HepG2 (cell line): ENCODE results near the gene BCKDHB. TPM values are rescaled to one million over a fixed set of nuclear protein-coding genes. Genes with fewer than 3 reads are reported as not detected.

Source experiments
- ATAC-seq: fragments of 200-7000 bp; cut with Tn5 transposase; 3 replicates; pipeline ENCODE4 v1.9.1; 2020; ENCODE audit warnings: mild to moderate bottlenecking, moderate library complexity
- BruUV-seq: library from RNA; stranded (reverse); fragments of 400-500 nt; replicated peaks from 2 replicates; lab custom pipeline; 2021; lab: Mats Ljungman, UMichigan
- CTCF ChIA-PET: fragments of 300-600 bp; formaldehyde crosslinking; extraction: SDS; loops from one replicate; lab custom pipeline; 2021; ENCODE audit warnings: low total read pairs, inconsistent platforms, low intra/inter-chr PET ratio; lab: Yijun Ruan, JAX
- POLR2A ChIA-PET: fragments of 350-600 bp; sonication (Branson Sonifier 250); formaldehyde crosslinking; loops from one replicate; lab custom pipeline; 2020; ENCODE audit warnings: antibody characterized with exemption, inconsistent platforms; lab: Yijun Ruan, JAX
- DNase-seq: peaks from one replicate; pipeline ENCODE4 v3.0.0-alpha.2; 2015; ENCODE audit warnings: low spot score
- FAIRE-seq: peaks from 3 replicates; lab custom pipeline; 2011; peaks lifted over from hg19 to GRCh38; lab: Jason Lieb, UNC
- H2AFZ ChIP-seq: one replicate; pipeline ENCODE4 v1.6.1; 2011; ENCODE audit warnings: low read length, inconsistent platforms
- H3K27ac ChIP-seq: fragments of 300-600 bp; 3 replicates; pipeline ENCODE4 v1.8.0; 2011; ENCODE audit warnings: mixed run types, mild to moderate bottlenecking, mixed read lengths, low read length, inconsistent platforms; ENCODE audit not compliant: insufficient read depth; ENCODE audit errors: extremely low read length
- H3K27me3 ChIP-seq, 2 experiments: fragments of 200-600 bp in 1 of 2; 2 replicates in 1 of 2; 3 replicates in 1 of 2; pipeline versions ENCODE4 v1.6.0 to v1.8.0; 2011; ENCODE audit warnings: low read length in 2 of 2, mild to moderate bottlenecking in 2 of 2, moderate library complexity in 2 of 2, inconsistent platforms in 1 of 2; ENCODE audit not compliant: insufficient read depth in 2 of 2, control insufficient read depth in 1 of 2
- H3K36me3 ChIP-seq, 2 experiments: fragments of 200-600 bp in 1 of 2; replicated peaks in 1 of 2; 2 replicates in 1 of 2; 3 replicates in 1 of 2; pipeline versions ENCODE4 v1.5.1 to v1.8.0; 2011; ENCODE audit warnings: low read length in 2 of 2, inconsistent platforms in 1 of 2; ENCODE audit not compliant: insufficient read depth in 2 of 2, control insufficient read depth in 1 of 2
- H3K4me1 ChIP-seq: 2 replicates; pipeline ENCODE4 v1.5.1; 2012; ENCODE audit warnings: low read length, inconsistent platforms; ENCODE audit not compliant: insufficient read depth
- H3K4me2 ChIP-seq: 2 replicates; pipeline ENCODE4 v1.6.0; 2011; ENCODE audit warnings: low read depth, low read length, inconsistent platforms
- H3K4me3 ChIP-seq, 3 experiments: fragments of 200-600 bp in 1 of 3; sonication (generic), shearing (Covaris generic) in 1 of 3; replicated peaks in 1 of 3; 2 replicates each; pipeline ENCODE4 v1.5.1; 2011 to 2016; ENCODE audit warnings: low read length in 3 of 3, inconsistent platforms in 2 of 3, low read depth in 2 of 3, mild to moderate bottlenecking in 2 of 3, control low read depth in 1 of 3, mixed read lengths in 1 of 3; ENCODE audit not compliant: insufficient read depth in 1 of 3
- H3K79me2 ChIP-seq: one replicate; pipeline ENCODE4 v1.6.1; 2011; ENCODE audit warnings: low read length, inconsistent platforms; ENCODE audit not compliant: insufficient read depth
- H3K9ac ChIP-seq: 2 replicates; pipeline ENCODE4 v1.6.0; 2011; ENCODE audit warnings: mild to moderate bottlenecking, low read depth, low read length, inconsistent platforms; ENCODE audit not compliant: insufficient read depth
- H3K9me3 ChIP-seq: 2 replicates; pipeline ENCODE4 v1.5.1; 2012; ENCODE audit warnings: mild to moderate bottlenecking, low read length
- H4K20me1 ChIP-seq: 2 replicates; pipeline ENCODE4 v1.6.0; 2011; ENCODE audit warnings: inconsistent platforms, mild to moderate bottlenecking, low read length, moderate library complexity; ENCODE audit not compliant: insufficient read depth
- EP300 ChIP-seq, 3 experiments: sonication (generic) in 1 of 3; formaldehyde crosslinking in 1 of 3; IDR thresholded peaks; 2 replicates each; pipeline versions ENCODE4 v1.5.1 to v1.6.1; 2011 to 2020; ENCODE audit warnings: low read depth in 2 of 3, low read length in 2 of 3, borderline replicate concordance in 1 of 3, improper control_type of control experiment in 1 of 3, mild to moderate bottlenecking in 1 of 3, missing genetic modification reagents in 1 of 3, moderate library complexity in 1 of 3
- FOSL1 ChIP-seq: sonication (generic); formaldehyde crosslinking; IDR thresholded peaks from 2 replicates; pipeline ENCODE4 v1.9.0; 2021; ENCODE audit warnings: missing genetic modification reagents, borderline replicate concordance
- HMG20B ChIP-seq: conservative IDR thresholded peaks from 2 replicates; pipeline ENCODE4 v1.6.1; 2016; ENCODE audit warnings: missing genetic modification reagents, missing compliant biosample characterization
- IKZF1 ChIP-seq: fragments of 450-650 bp; IDR thresholded peaks from 2 replicates; pipeline ENCODE4 v1.7.1; 2016
- KDM1A ChIP-seq: IDR thresholded peaks from 2 replicates; pipeline ENCODE4 v1.6.1; 2016; ENCODE audit warnings: missing compliant biosample characterization
- KLF11 ChIP-seq: IDR thresholded peaks from 2 replicates; pipeline ENCODE4 v1.6.1; 2016; ENCODE audit warnings: missing compliant biosample characterization
- MAFK ChIP-seq, 2 experiments: IDR thresholded peaks in 1 of 2; conservative IDR thresholded peaks in 1 of 2; 2 replicates each; pipeline ENCODE4 v1.6.1; 2011; ENCODE audit warnings: improper control_type of control experiment in 2 of 2, low read length in 2 of 2
- MTF1 ChIP-seq: sonication (generic); formaldehyde crosslinking; IDR thresholded peaks from 2 replicates; pipeline ENCODE4 v1.5.0; 2020; ENCODE audit warnings: missing genetic modification reagents
- SMYD3 ChIP-seq: sonication (generic); formaldehyde crosslinking; IDR thresholded peaks from 2 replicates; pipeline ENCODE4 v1.8.1; 2023; ENCODE audit warnings: mild to moderate bottlenecking, missing genetic modification reagents
- SYNCRIP ChIP-seq: fragments of 200-400 bp; formaldehyde crosslinking; IDR thresholded peaks from 2 replicates; pipeline ENCODE4 v1.6.1; 2018; ENCODE audit warnings: mild to moderate bottlenecking, low read depth, low read length; ENCODE audit not compliant: insufficient read depth
- ZBTB1 ChIP-seq: sonication (generic); formaldehyde crosslinking; IDR thresholded peaks from 2 replicates; pipeline ENCODE4 v1.4.0; 2020; ENCODE audit warnings: missing genetic modification reagents, borderline replicate concordance
- ZFY ChIP-seq: sonication (generic); formaldehyde crosslinking; IDR thresholded peaks from 2 replicates; pipeline ENCODE4 v1.4.0; 2020; ENCODE audit warnings: missing genetic modification reagents
- ZNF143 ChIP-seq: sonication (generic); formaldehyde crosslinking; IDR thresholded peaks from 2 replicates; pipeline ENCODE4 v1.4.0; 2020; ENCODE audit warnings: missing genetic modification reagents
- ZNF232 ChIP-seq: sonication (generic); formaldehyde crosslinking; IDR thresholded peaks from 2 replicates; pipeline ENCODE4 v1.4.0; 2020; ENCODE audit warnings: missing genetic modification reagents, borderline replicate concordance
- ZNF335 ChIP-seq: sonication (generic); formaldehyde crosslinking; IDR thresholded peaks from 2 replicates; pipeline ENCODE4 v1.4.0; 2020; ENCODE audit warnings: missing genetic modification reagents
- WGBS: methylation state at CpG from one replicate; pipeline ENCODE4 v1.1.6; 2017; ENCODE audit warnings: low lambda C conversion rate; 5-methylcytosine and 5-hydroxymethylcytosine counted together
- in situ Hi-C: cut with HindIII; loops from 2 replicates; pipeline ENCODE4 v1.10.0; 2017; ENCODE audit warnings: low pct_unique_long_range_greater_than_20kb; ENCODE audit not compliant: extremely low pct_ligation_motif_present
- intact Hi-C: fragments of 100-400 bp; cut with micrococcal nuclease; formaldehyde crosslinking; loops from one replicate; pipeline ENCODE4 v1.10.0; 2022; ENCODE audit not compliant: unreplicated experiment
- polyA plus RNA-seq, 8 experiments: library from polyadenylated mRNA; depleted of rRNA in 3 of 8; stranded (reverse) in 7 of 8; unstranded in 1 of 8; fragments of >200 nt; fragmentation: Illumina TruSeq in 4 of 8; extraction: Trizol in 4 of 8; gene quantifications; 2 replicates each; pipeline versions ENCODE4 v1.2.1 to v1.2.3, GENCODE V29; 2011 to 2016; ENCODE audit warnings: low read depth in 4 of 8, missing spikeins in 1 of 8, mixed read lengths in 1 of 8; ENCODE audit not compliant: insufficient read depth in 1 of 8
- total RNA-seq, 5 experiments: library from RNA; depleted of rRNA; stranded (reverse); fragments of >200 nt; fragmentation: Illumina TruSeq; extraction: Trizol; gene quantifications; 2 replicates each; pipeline ENCODE4 v1.2.3, GENCODE V29; 2016; ENCODE audit warnings: low read depth in 1 of 5
- TF ChIP-seq, protein P1 (sequence below): sonication (generic); formaldehyde crosslinking; IDR thresholded peaks from 2 replicates; pipeline ENCODE4 v1.5.0; 2020; ENCODE audit warnings: mild to moderate bottlenecking, missing genetic modification reagents, borderline replicate concordance
- TF ChIP-seq, protein P2 (sequence below): IDR thresholded peaks from 2 replicates; pipeline ENCODE4 v1.6.1; 2016; ENCODE audit warnings: low read depth

BCKDHB gene
- total and polyA plus RNA-seq, 2 of the 13 experiments (the other 11 are each of a cell fraction or from before 2014, with no cell fraction given), result 10.8 to 13.6 TPM

DNA sequence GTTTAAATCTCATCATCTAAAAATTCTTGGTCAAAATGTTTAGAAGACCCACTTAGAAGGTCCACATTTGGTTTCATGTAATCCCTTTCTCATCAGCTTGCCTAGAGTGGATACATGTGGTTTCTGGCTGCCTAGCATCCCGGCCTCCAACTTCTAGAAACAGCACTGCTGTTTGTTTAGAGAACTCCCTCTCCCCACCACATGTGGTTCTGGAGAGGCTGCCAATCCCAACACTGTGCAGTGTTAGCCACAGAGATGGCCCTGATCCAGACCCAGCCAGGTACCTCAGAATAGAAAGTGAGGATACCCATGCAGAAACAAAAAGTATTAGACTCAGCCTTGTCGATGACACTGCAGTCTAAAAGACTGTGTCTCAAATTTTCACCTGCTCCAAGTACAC lies 241.8 kb downstream of the BCKDHB start:
- in situ Hi-C loops (no loop called here), intact Hi-C loops (no loop called here)
- DNase-seq (no peak), FAIRE-seq (no peak), ATAC-seq (no peak)
- no peak overlapping the region for H2AFZ ChIP-seq
- no TSS peak for BruUV-seq
- TF ChIP-seq ZNF143 (CRISPR knock-in tag) (no peak), SMYD3 (CRISPR knock-in tag) (no peak), ZNF232 (CRISPR knock-in tag) (no peak), IKZF1 (no peak), EP300 (IDR thresholded peaks at IDR 0.05; ENCODE audit: low read depth in 2 of 2, low read length in 2 of 2) (no peak), EP300 (CRISPR knock-in tag; IDR thresholded peaks at IDR 0.05; ENCODE audit: borderline replicate concordance) (no peak), ZBTB1 (no peak), KDM1A (no peak), FOSL1 (CRISPR knock-in tag) (no peak), MAFK (conservative IDR thresholded peaks at IDR 0.05 in 1 of 2, IDR thresholded peaks at IDR 0.05 in 1 of 2; ENCODE audit: low read length in 2 of 2) (no peak), KLF11 (CRISPR knock-in tag) (no peak), ZNF335 (CRISPR knock-in tag) (no peak), ZFY (CRISPR knock-in tag) (no peak), MTF1 (no peak), HMG20B (no peak), SYNCRIP (no peak)
- TF ChIP-seq, protein P1, sequence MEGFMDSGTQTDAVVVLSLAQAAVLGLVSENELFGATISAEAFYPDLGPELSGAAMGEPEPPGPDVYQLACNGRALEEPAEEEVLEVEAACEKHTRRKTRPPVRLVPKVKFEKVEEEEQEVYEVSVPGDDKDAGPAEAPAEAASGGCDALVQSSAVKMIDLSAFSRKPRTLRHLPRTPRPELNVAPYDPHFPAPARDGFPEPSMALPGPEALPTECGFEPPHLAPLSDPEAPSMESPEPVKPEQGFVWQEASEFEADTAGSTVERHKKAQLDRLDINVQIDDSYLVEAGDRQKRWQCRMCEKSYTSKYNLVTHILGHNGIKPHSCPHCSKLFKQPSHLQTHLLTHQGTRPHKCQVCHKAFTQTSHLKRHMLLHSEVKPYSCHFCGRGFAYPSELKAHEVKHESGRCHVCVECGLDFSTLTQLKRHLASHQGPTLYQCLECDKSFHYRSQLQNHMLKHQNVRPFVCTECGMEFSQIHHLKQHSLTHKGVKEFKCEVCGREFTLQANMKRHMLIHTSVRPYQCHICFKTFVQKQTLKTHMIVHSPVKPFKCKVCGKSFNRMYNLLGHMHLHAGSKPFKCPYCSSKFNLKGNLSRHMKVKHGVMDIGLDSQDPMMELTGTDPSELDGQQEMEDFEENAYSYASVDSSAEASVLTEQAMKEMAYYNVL (CRISPR knock-in tag), result no peak
- TF ChIP-seq, protein P2, sequence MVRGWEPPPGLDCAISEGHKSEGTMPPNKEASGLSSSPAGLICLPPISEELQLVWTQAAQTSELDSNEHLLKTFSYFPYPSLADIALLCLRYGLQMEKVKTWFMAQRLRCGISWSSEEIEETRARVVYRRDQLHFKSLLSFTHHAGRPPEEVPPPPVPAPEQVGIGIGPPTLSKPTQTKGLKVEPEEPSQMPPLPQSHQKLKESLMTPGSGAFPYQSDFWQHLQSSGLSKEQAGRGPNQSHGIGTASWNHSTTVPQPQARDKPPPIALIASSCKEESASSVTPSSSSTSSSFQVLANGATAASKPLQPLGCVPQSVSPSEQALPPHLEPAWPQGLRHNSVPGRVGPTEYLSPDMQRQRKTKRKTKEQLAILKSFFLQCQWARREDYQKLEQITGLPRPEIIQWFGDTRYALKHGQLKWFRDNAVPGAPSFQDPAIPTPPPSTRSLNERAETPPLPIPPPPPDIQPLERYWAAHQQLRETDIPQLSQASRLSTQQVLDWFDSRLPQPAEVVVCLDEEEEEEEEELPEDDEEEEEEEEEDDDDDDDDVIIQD (CRISPR knock-in tag), result no peak
- H3K27me3 ChIP-seq, result no peaks in the 10 kb centered on the region
- ChIA-PET CTCF (no interaction called here), POLR2A (no interaction called here)
- H3K9me3 ChIP-seq, result no peaks in the 10 kb centered on the region
- H4K20me1 ChIP-seq, result no peaks in the 10 kb centered on the region
- no peaks in the 10 kb centered on the region for H3K79me2 ChIP-seq
- H3K4me3 ChIP-seq, result no peak overlapping the region
- H3K9ac ChIP-seq, result no peak overlapping the region
- no peaks in the 10 kb centered on the region for H3K4me1 ChIP-seq
- no peak overlapping the region for H3K4me2 ChIP-seq
- 84% methylated on average over 2 of the region's 2 CpGs for WGBS
- H3K27ac ChIP-seq, result no peak overlapping the region
- no peaks in the 10 kb centered on the region for H3K36me3 ChIP-seq
